Choroid plexus epithelial cell (primary cell): Measurements from ENCODE around the gene STEAP1B.
"Not testable (repeated sequence)": the region's sequence is repeated elsewhere in the genome, so short reads cannot be mapped to it uniquely, and the experiment has no call there.

ENCODE experiments used
- DNase-seq: peaks from one replicate; pipeline ENCODE4 v3.0.0-alpha.2; 2010; ENCODE audit warnings: low read depth
- H3K4me3 ChIP-seq: 2 replicates; pipeline ENCODE4 v1.5.1; 2011; ENCODE audit warnings: low read depth, mild to moderate bottlenecking, control low read depth, low read length, moderate library complexity
- CTCF ChIP-seq: conservative IDR thresholded peaks from 2 replicates; pipeline ENCODE4 v1.5.1; 2011; ENCODE audit warnings: low read depth, mild to moderate bottlenecking, control low read depth, inconsistent platforms, low read length, moderate library complexity

Gene STEAP1B

GRCh38 chr7:22442187-22442881 lies 57.7 kb downstream of the STEAP1B start:
- no peak overlapping the region for H3K4me3 ChIP-seq
- no peak for TF ChIP-seq CTCF
- no peak for DNase-seq

GRCh38 chr7:22441157-22441556 lies 58.8 kb downstream of the STEAP1B start:
- TF ChIP-seq CTCF = no peak
- no peak overlapping the region for H3K4me3 ChIP-seq
- DNase-seq = no peak

- TF ChIP-seq CTCF = no peak
- no peak for DNase-seq
Measured at GRCh38 chr7:22438994-22439393, 61.0 kb downstream of the STEAP1B start.

GRCh38 chr7:22436552-22436951 lies 63.4 kb downstream of the STEAP1B start:
- not testable (repeated sequence) for H3K4me3 ChIP-seq, DNase-seq

More at GRCh38 chr7:22438994-22439393, 61.0 kb downstream of the STEAP1B start:
- no peak overlapping the region for H3K4me3 ChIP-seq

- no peak for DNase-seq
- no peak for TF ChIP-seq CTCF
- no peak overlapping the region for H3K4me3 ChIP-seq
Measured at GRCh38 chr7:22435720-22436119, 64.3 kb downstream of the STEAP1B start.

GRCh38 chr7:22435105-22435504 lies 64.9 kb downstream of the STEAP1B start:
- TF ChIP-seq CTCF = no peak
- no peak overlapping the region for H3K4me3 ChIP-seq
- DNase-seq = no peak

- peak; percentile 91 for DNase-seq
- H3K4me3 ChIP-seq = no peak overlapping the region
- TF ChIP-seq CTCF = no peak
Measured at GRCh38 chr7:22433710-22434460, 66.1 kb downstream of the STEAP1B start.

GRCh38 chr7:22433165-22433700 lies 66.8 kb downstream of the STEAP1B start:
- DNase-seq, H3K4me3 ChIP-seq: not testable (repeated sequence)
